Left forelimb (tissue), 1 donor: ENCODE measurements around the gene MRGPRG.
"Not testable (repeated sequence)": the region's sequence is repeated elsewhere in the genome, so short reads cannot be mapped to it uniquely, and the experiment has no call there.

Source experiments
- DNase-seq: peaks from one replicate; pipeline ENCODE4 v3.0.0-alpha.2; 2018; ENCODE audit warnings: low spot score

MRGPRG gene, protein sequence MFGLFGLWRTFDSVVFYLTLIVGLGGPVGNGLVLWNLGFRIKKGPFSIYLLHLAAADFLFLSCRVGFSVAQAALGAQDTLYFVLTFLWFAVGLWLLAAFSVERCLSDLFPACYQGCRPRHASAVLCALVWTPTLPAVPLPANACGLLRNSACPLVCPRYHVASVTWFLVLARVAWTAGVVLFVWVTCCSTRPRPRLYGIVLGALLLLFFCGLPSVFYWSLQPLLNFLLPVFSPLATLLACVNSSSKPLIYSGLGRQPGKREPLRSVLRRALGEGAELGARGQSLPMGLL

DNA sequence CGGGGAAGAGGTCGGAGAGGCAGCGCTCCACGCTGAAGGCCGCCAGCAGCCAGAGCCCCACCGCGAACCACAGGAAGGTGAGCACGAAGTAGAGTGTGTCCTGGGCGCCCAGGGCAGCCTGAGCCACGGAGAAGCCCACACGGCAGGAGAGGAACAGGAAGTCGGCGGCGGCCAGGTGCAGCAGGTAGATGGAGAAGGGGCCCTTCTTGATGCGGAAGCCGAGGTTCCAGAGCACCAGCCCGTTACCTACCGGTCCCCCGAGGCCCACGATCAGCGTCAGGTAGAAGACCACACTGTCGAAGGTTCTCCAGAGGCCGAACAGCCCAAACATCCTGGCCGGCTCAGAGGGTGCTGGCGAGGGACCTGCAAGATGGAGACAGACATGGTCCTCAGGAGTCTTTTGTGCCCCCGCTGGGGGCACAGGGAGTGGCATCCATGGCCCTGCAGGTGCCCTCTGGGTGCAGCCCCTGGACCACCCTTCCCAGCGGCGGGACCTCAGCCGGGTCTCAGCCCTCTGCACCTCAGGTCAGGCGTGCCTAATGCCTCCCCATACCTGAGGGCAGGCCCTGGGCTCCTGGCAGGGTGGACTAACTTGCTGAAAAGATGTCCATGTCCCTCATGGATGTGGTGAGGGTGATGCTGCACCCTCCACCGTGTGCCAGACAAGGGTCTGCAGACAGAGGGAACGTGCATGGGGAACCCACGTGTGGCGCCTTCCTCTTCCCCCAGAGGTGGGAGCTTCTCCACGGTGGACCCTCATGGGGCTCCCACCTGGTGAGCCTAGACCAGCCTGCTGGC is at the start of gene MRGPRG:
Gene MRGPRG (minus strand): TSS at position 331 of the 798 bp plus-strand sequence. CDS start 0 bp downstream, at position 331.
- DNase-seq: peak; percentile 58

DNA sequence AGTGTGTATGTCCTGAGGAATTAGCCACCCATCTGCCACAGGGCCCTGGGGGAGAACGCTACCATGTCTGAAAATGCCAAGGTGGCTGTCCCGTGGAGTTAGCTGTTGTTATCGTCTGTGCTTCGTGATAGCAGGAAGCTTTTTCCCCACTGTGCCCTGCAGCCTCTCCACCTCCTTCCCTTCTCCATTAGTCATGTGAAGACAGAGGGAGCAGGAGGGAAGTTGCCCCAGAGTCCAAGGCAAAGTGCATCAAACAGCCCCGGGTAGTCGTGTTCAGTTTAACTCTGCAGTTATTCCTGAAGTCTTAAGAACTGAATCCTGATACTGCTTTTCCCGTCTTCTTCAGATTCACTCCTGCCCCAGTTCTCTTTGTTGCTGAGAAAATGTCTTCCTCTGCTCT is 43.9 kb upstream of the MRGPRG start:
- not testable (repeated sequence) for DNase-seq

DNA sequence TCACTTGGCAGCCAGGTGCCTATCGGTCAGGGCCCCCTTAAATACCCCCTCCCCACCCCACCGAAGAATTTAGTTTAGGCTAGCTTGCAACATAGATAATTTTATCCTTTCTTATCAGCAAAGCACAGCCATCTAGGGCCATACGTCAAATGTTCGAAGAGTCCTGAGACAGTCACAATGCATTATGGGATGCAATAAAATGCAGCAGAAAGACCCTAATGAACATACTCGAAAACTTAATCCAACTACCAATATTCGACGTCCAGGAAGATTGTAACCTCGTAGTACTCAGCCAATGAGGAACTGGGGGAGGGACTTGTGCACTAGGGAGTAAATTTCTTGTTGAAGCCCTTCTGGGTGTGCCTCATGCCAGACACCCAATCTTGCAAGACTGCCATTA is 43.2 kb upstream of the MRGPRG start:
- not testable (repeated sequence) for DNase-seq

DNA sequence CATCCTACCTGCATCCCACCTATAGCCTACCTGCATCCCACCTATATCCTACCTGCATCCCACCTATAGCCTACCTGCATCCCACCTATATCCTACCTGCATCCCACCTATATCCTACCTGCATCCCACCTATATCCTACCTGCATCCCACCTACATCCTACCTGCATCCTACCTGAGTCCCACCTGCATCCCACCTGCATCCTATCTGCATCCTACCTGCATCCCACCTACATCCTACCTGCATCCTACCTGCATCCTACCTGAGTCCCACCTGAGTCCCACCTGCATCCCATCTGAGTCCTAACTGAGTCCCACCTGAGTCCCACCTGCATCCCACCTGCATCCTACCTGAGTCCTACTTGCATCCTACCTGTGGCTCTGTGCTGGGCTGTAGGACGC is 38.9 kb upstream of the MRGPRG start:
- not testable (repeated sequence) for DNase-seq

DNA sequence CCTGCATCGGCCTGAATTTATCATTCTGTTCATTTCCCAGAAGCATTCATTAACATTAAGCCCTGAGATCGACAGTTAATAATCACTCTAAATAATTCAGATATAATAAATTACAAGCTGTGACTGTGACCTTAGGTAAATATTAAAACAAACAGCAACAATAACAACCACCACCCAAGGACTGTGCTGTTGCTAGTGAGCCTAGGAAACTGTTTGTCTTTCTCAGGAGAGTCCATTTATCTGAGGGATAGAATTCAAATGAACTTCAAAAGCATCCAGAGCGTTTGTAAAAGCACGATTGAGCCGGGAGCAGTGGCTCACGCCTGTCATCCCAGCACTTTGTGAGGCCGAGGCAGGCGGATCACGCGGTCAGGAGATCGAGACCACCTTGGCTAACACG is 36.6 kb upstream of the MRGPRG start:
- not testable (repeated sequence) for DNase-seq

DNA sequence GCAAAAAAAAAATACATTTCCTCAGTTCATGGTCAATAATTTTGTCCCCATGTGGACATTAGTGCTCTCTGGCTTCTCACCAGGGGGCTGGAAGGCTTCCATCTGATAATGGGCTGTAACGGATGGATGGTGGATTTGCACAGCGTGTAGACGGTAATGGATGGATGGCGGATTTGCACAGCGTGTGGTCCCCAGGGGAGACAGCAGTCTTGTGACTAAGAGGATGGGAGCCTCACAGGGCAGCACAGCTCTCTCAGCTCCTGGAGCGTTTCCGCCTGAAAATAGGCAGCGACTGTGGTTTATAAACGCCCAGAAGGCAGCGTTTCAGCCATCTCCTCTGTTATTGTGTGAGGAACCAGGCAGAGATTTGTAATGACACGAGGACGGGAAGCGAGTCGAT is 36.2 kb upstream of the MRGPRG start:
- not testable (repeated sequence) for DNase-seq

DNA sequence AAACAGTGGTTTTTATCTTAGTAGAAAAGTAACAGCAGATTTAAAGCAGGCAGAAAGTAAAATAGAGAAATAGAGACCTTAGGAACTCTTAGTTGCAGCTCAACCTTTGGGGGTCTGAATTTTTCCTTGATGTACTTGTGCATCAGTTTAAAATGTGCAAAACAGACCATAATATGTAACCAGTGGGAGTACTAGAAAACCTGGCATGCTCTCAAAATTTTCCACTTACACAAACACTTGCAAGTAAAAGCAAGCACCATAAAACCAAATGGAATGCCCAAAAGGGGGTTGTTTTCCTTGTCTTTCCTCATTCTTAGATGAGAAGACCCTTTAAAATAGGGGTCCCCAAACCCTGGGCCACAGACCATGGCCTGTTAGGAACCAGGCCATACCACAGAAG is 26.5 kb upstream of the MRGPRG start:
- DNase-seq: no peak

DNA sequence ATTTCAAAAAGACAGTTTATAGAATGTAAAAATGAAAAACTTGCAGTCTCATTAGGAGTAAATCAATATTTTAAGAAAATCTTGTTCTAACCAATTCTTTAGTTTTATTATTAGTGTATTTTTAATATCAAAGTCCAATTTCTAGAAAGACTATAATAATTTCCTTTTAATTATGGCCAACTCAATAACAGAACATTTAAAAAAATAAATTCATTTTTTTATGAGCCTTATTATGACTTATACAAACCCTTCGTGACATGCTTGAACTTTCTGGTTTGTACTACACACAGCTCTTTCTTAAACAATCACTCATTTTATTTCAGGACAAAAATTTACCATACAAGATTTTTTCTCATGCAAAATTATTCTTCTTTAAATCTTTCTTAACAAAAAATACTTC is 25.3 kb upstream of the MRGPRG start:
- DNase-seq: no peak

DNA sequence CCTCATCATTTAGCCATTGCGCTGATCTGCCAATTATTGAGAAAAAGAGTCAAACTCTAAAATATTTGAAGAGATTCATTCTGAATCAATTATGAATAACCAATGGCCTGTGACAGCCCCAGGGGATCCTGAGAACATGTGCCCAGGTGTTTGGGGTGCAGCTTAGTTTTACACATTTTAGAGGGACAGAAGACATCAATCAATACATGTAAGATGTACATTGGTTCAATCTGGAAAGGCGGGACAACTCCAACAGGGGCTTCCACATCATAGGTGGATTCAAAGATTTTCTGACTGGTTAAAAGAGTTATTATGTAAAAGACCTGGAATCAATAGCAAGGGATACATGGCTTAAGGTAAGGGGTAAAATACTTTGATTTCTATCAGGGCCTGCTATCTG is 18.5 kb upstream of the MRGPRG start:
- DNase-seq: no peak

DNA sequence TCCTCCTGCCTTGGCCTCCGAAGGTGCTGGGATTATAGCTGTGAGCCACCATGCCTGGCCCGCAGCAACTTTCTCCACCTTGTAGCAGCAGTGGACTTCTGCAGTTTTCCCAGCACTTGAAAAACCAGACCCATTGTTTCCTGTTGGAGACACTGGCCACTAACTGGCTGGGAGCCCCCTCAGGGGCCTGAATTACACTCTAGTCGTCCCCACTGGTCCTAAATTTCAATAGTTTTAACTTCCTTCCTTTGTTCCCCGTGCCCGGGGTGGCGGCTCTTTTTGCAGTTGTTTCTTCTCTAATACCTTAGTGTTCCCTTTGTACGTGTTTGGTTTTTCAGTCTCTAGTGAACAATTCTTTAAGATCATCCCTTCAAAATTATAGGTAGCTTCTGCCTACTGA is 16.2 kb upstream of the MRGPRG start:
- no peak for DNase-seq

DNA sequence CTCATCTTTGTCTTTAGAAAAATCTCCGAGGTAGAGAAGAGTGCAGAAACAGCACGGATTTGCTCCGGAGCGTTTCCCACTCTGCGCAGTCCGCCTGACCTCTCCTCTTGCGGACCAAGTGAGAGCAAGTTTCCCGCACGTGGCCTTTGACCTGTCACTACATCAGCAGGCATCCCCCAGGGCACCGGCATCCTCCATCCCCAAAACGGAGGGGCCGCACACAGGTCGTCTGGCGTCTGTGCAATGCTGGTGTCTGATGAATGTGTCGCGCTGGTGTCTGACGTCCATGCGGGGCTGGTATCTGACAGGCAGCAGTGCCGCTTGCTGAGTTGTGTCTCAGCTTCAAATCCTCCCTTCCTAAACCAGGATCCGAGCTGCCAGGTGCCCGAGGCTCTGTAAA is 14.3 kb upstream of the MRGPRG start:
- no peak for DNase-seq

DNA sequence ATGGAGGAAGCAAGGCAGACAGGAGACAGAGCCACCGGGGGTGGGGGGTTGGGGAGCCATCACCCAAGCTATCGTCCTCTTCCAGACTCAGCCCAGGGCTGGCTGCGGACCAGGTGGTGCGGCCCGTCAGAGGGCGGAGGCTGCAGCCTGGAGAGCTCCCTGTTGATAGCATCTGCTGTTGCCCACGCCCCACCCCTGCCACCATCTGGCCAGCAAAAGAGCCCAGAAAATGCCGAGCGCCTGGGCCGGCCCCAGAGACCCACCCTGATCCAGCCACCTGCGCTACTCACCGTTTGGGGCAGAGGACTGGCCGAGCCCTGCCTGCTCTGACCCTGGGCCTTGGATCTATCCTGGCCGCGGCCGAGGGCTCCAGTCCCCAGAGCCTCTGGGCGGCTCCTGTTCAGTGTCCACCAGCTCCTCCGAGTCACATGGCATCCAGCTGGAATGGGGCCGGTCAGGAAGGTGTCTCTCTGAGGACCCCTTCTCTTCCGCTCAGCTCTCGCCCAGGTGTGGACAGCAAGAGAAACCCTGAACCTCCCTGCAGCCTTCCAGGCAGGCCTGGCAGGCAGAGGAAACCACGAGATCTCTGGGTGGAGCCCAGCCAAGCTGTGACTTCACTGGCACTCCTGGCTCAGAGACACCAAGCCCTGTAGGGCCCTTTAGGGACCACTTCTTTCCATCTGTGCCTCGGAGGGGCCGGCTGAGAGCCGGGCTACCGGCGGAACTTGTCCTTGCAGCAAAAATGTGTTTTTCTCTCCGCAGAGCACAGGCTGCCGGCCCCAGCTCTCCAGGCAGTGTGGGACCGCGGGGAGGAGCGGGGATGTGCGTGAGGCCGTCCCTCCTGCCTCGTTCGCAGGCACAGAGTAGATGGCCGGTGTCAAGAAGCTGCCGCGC is 13.5 kb upstream of the MRGPRG start, which contains the start of gene MRGPRE:
Gene MRGPRE (minus strand): TSS at position 567 of the 894 bp plus-strand sequence. CDS start 3,618 bp downstream, outside the sequence.
- peak; percentile 61 for DNase-seq

DNA sequence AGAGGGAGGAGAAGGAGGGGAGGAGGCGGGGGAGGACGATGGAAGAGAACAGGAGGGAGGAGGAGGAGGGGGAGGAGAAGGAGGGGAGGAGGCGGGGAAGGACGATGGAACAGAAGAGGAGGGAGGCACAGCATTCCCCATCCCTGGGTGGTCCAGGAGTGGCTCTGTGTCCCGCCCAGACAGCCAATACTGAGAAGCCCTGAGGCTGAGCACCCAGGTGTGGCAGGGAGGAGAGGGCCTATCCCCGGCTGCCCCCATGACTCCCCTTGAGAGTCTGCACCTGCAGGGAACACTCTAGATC is 12.9 kb upstream of the MRGPRG start:
- no peak for DNase-seq

DNA sequence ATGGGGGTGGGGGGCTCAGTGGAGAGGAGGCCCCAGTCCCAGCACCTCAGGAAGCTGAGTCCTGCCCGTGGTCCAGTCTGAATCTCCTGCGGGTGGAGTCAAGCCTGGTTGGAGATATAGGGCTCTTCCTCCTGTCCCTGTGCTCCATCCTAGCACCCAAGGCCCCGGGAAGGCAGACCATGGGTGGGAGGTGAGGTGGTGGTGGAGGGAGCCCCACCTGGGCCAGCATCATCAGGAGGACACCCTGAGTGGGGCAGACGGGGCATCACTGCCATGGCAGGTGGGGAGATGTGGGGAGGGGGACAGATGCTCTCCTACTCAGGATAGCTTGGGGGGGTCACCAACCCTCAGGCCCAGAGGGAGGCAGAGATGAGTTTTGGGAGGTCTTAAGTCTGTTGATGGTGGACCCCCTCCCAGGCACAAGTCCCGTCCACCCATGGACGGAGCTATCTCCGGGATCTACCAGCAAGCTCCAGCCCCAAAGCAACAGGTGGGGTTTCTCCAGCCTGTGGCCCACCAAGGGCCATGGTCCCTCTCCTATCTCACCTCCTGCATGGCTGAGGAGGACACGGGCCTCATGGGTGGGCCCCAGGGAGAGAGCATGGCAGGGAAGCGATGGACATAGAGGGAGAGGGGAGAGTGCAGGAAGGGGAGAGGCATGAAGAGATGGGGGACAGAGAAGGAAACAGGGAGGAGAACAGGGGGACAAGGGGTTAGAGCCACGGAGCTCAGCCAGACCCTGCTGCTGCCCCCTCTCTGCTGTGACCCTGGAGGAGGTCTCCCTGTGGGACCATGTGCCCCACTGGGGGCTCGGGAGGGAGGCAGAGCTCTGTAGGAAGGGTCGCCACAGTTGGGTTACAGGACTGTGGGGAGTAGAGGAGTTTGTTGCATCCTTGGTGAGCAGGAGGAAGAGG is 12.3 kb upstream of the MRGPRG start:
- DNase-seq: no peak

DNA sequence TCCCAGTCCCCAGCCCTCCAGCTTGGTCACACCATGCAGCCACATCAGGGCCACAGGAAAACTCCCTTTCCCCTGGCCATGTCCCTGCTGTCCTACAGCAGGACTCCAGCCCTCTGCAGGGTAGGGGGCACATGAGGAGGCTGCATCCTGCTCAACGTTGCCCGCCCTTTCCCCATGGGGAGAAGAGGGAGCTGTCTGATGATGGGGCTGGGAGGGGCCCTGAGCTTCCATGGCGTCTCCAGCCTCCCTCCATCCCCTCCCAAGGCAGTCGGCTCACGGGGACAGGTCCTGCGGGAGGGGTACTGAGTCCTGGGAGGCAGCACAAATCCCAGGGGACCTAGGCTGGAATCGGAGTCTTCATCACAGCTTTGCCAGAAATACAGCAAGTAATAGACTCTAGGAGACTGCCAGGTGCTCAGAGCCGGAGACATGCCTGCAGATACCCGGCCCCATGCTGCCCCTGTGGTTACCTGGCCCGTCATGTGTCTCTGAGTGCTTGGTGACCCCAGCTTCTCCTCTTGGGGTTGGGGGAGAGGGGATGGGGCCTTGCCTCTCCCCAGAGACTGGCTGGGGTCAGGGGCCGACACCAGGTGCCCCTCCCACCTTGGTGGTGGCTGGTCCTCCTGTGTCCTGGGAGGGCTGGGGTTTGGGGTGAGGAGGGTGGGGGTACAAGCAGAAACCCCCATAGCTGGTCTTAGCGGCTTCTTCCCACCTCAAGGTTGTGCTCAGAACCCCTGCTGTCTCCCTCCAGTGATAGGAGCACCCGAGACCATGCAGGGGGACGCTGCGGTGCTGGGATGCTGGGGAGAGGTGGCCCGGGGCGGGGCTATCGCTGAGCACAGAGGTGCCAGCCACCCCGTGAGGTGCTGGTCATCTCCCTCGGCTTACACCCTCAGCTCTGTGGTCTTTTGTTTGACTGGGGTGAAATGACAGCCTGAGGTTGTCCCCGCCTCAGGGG is 11.3 kb upstream of the MRGPRG start:
- DNase-seq: no peak

DNA sequence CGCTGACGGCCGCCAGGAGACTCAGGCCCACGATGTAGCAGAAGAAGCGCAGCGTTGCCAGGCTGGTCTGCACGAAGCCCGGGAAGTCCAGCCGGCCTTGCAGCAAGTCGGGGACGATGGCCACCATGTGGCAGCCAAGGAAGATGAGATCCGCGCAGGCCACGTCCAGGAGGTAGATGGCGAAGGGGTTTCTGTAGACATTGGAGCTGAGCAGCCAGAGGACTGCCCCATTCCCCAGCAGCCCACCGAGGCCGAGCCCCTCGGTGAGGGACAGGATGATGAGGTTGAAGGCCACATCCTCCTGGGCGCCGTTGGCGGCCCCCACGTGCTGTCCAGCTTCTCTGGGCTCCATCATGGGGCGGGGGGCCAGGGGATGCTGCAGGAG is 9.8 kb upstream of the MRGPRG start:
- DNase-seq: no peak

DNA sequence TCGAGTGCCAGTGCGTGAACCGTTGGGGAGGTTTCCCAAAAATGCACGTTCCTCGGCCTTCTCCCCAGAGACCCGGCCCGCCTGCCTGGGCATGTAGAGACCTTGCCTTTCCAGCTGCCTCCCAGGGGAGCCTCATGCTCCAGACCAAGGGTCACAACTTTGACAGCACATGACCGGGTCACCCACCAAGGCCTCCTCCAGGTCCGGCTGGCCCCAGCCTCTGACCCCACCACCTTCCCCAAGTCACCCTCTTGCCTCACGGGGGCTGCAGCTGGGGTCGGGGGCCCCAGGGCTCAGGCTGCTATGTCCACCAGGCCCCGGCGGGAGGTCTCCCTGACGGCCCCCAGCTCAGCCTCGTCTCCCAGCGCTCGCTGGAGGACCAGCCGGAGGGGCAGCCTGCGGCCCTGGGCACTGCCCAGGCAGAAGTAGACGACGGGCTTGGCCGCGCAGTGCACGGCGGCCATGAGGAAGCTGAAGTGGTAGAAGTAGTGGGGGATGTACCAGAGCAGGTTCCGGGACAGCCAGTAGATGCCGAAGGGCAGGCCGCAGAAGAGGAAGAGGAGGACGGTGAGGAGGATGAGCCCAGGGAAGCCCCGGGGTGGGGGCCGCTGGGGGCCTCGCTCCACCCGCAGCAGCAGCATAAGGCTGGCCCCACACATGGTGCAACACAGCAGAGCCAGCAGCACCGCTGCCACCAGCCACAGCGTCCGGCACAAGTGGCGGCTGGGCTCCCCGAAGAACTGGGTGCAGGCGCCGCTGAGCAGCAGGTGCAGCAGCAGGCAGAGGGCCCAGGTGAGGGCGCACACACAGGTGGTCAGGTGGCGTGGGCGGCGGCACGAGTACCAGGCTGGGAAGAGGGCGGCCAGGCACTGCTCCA is 9.2 kb upstream of the MRGPRG start:
- peak; percentile 65 for DNase-seq

DNA sequence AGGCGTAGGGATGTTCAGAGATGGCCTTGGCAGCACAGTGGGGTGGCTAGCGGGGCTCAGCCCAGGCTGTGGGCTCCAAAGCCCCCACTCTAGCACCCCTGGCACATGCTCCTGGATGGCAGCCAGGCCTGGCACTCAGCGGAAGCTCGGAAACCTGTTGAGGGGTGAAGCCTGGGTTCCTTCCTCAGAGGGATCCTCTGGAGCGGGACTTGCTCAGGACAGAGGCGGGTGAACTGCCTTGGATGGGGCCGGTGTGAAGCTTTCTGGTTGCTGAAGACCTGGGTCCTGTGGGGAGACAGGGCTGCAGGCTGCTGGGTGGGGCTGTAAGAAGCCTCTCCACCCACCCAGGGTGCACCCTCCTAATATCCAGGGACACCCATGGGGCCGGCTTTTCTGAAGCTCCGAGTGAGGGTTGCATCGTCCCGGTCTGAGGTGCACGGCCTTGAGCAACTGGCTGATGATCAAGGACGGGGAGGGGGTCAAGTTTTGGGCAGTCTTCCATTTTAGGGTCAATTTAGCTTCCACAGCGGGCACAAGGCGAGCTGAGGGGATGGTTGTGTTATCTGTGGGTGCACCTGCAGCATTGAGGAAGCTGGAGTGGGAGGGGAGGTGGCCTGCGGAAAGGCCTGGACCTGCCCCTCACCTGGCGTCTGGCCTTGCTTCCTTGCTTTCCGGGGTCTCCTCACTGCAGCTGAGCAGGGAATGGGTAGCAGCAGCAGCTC is 8.4 kb upstream of the MRGPRG start:
- DNase-seq: no peak
